ENCODE results near the gene CLASP1. TPM values are rescaled to one million over a fixed set of nuclear protein-coding genes. Genes with fewer than 3 reads are reported as not detected.

CLASP1 gene
- total and polyA plus RNA-seq, 2 donors, result 11.6 to 18.4 TPM

DNA sequence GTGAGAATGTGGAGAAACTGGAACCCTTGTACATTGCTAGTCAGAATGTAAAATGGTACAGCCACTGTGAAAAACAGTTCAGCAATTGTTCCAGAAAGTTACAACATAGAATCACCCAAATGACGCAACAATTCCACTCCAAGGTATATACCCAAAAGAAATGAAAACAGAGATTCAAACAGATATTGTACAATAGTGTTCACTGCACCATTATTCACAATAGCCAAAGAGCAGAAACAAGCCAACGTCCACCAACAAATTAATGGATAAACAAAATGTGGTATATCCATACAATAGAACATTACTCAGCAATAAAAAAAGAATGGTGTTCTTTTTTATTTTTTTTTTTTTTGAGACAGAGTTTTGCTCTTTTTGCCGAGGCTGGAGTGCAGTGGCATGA lies 10.9 kb downstream of the CLASP1 start:
- peaks cover 0 to 4% of the 10 kb centered on the region in 2 donors for H3K9me3 ChIP-seq (ENCODE audit: control insufficient read depth in 2 of 2, insufficient read depth in 1 of 2, low read length in 1 of 2)
- H3K27me3 ChIP-seq (ENCODE audit: control insufficient read depth in 2 of 2, insufficient read depth in 1 of 2, low read length in 1 of 2), result no peaks in the 10 kb centered on the region
- WGBS, result 97% methylated on average over 3 of the region's 3 CpGs

DNA sequence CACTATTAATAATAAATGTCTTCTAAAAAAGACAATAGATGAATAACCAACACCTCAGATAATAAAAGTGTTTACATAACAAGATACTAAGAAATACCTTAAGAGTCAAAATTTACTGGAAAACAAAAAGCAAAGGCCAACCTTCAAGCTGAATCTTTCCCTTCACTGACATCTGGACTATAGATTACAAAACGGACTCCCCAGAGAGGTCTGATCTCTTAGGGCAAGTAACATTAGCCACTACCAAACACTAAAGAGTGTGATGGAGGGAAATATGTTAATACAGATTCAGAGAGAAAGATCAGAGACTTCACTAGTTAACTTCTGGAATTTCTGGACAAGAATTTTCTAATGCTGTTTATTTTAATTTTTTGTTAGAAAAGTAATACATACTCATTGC lies 13.9 kb downstream of the CLASP1 start:
- H3K27ac ChIP-seq (ENCODE audit: low read depth in 1 of 2, low read length in 1 of 2), result no peak overlapping the region
- H3K36me3 ChIP-seq (ENCODE audit: control insufficient read depth in 2 of 2, insufficient read depth in 2 of 2, low read length in 1 of 2), result peaks cover 0 to 2% of the 10 kb centered on the region in 2 donors
- DNase-seq (ENCODE audit: low read depth in 6 of 9, low spot score in 9 of 9), result no peak
- H3K4me3 ChIP-seq (ENCODE audit: low read length in 2 of 2), result no peak overlapping the region
- no peaks in the 10 kb centered on the region for H3K4me1 ChIP-seq (ENCODE audit: control insufficient read depth in 2 of 2, insufficient read depth in 2 of 2, low read length in 2 of 2)
- 90% methylated on average over 1 of the region's 1 CpG for WGBS
- peaks cover 0 to 4% of the 10 kb centered on the region in 2 donors for H3K9me3 ChIP-seq (ENCODE audit: control insufficient read depth in 2 of 2, insufficient read depth in 1 of 2, low read length in 1 of 2)
- no peaks in the 10 kb centered on the region for H3K27me3 ChIP-seq (ENCODE audit: control insufficient read depth in 2 of 2, insufficient read depth in 1 of 2, low read length in 1 of 2)

More for the DNA sequence above, 10.9 kb downstream of the CLASP1 start:
- no peaks in the 10 kb centered on the region for H3K4me1 ChIP-seq (ENCODE audit: control insufficient read depth in 2 of 2, insufficient read depth in 2 of 2, low read length in 2 of 2)
- peaks cover 0 to 3% of the 10 kb centered on the region in 2 donors for H3K36me3 ChIP-seq (ENCODE audit: control insufficient read depth in 2 of 2, insufficient read depth in 2 of 2, low read length in 1 of 2)
- H3K4me3 ChIP-seq (ENCODE audit: low read length in 2 of 2), result no peak overlapping the region
- no peak overlapping the region for H3K27ac ChIP-seq (ENCODE audit: low read depth in 1 of 2, low read length in 1 of 2)
- no peak for DNase-seq (ENCODE audit: low read depth in 6 of 9, low spot score in 9 of 9)

DNA sequence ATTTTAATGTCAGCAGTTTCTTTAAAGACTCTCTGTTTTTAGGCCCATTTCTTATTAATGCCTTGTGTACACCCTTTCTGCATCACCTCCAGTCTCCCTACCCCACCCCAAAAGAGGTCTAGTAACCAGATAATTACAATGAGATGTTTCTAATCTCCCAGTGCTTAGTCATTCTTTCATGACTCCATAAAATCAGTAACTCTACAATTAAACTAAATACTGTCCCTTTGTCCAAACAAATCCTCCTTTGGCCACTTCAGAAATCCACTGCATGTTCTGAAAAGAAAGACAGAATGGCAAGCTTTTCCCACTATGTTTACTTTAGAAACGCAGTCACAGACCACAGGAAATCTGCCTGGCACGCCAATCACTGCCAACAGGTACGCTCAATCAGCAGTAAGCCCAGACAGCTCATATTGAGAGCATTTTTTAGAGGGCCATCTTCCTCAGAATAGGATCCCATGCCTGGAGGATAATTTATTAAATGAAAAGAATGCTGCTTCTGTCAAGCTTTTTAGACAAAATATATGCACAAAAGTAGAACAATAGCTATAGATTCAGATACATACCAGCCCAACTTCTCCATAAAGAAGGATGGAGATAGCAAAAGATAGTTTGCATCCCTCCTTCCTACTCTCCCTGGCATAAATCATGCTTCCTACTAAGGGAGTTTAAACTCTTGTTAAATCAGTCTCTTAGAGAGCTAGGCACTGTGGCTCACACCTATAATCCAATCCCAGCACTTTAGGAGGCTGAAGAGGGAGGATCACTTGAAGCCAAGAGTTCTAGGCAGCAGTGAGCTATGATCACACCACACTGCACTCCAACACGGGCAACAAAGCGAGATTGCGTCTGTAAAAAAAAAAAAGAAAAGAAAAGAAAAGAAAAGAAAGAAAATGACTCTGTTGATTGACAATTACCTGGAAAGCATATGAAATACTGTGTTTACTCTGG lies 14.6 kb downstream of the CLASP1 start:
- H3K9me3 ChIP-seq (ENCODE audit: control insufficient read depth in 2 of 2, insufficient read depth in 1 of 2, low read length in 1 of 2), result peaks cover 0 to 4% of the 10 kb centered on the region in 2 donors
- H3K4me1 ChIP-seq (ENCODE audit: control insufficient read depth in 2 of 2, insufficient read depth in 2 of 2, low read length in 2 of 2), result no peaks in the 10 kb centered on the region
- H3K4me3 ChIP-seq (ENCODE audit: low read length in 2 of 2), result no peak overlapping the region
- no peak for DNase-seq (ENCODE audit: low read depth in 6 of 9, low spot score in 9 of 9)
- 75% methylated on average over 6 of the region's 6 CpGs for WGBS
- H3K27me3 ChIP-seq (ENCODE audit: control insufficient read depth in 2 of 2, insufficient read depth in 1 of 2, low read length in 1 of 2), result no peaks in the 10 kb centered on the region
- H3K36me3 ChIP-seq (ENCODE audit: control insufficient read depth in 2 of 2, insufficient read depth in 2 of 2, low read length in 1 of 2), result no peaks in the 10 kb centered on the region
- no peak overlapping the region for H3K27ac ChIP-seq (ENCODE audit: low read depth in 1 of 2, low read length in 1 of 2)

DNA sequence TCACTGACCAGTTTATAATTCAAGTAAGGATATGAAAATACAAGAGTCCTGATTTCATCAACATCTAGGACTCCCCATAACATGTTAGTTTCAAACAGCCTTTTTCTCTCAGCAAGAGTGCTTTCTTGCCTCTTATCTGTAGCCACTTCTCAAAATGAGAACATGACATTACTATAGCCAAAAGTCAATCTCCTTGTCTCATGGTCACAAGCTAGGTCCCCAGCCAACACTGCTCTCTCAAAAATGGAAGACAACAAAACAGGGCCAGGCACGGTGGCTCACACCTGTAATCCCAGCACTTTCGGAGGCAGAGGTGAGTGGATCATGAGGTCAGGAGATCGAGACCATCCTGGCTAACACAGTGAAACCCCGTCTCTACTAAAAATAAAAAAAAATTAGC lies 15.8 kb downstream of the CLASP1 start:
- Histone ChIP-seq H3K27me3 (ENCODE audit: control insufficient read depth in 2 of 2, insufficient read depth in 1 of 2, low read length in 1 of 2) (no peaks in the 10 kb centered on the region), H3K4me3 (ENCODE audit: low read length in 2 of 2) (no peak overlapping the region), H3K27ac (ENCODE audit: low read depth in 1 of 2, low read length in 1 of 2) (no peak overlapping the region), H3K36me3 (ENCODE audit: control insufficient read depth in 2 of 2, insufficient read depth in 2 of 2, low read length in 1 of 2) (no peaks in the 10 kb centered on the region), H3K9me3 (ENCODE audit: control insufficient read depth in 2 of 2, insufficient read depth in 1 of 2, low read length in 1 of 2) (peaks cover 0 to 4% of the 10 kb centered on the region in 2 donors), H3K4me1 (ENCODE audit: control insufficient read depth in 2 of 2, insufficient read depth in 2 of 2, low read length in 2 of 2) (no peaks in the 10 kb centered on the region)
- no peak for DNase-seq (ENCODE audit: low read depth in 6 of 9, low spot score in 9 of 9)
- 100% methylated on average over 4 of the region's 4 CpGs for WGBS

DNA sequence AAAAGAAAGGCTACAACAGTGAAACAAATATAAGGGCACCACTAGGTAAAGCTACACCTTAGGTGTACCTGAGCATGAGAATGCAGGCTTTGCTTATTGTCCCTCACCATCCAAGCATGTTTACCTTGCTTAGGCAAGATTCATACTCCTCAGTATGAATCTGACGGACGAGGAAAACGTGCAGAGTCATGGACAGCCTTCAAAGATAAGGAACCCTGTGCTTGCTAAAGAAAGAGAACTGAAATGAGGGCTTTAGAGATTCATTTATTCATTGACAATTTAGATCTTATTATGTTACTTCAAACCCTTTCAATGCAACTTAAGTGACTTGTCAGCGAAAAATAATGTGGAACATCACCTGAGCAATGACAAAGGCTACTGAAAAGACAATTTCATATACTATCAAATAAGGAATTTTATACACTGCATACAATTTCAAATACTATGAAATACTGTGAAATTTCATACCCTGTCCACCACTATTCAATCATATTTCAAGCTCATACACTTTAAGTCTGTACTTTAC lies 21.7 kb downstream of the CLASP1 start:
- Histone ChIP-seq H3K4me1 (ENCODE audit: control insufficient read depth in 2 of 2, insufficient read depth in 2 of 2, low read length in 2 of 2) (no peaks in the 10 kb centered on the region), H3K27me3 (ENCODE audit: control insufficient read depth in 2 of 2, insufficient read depth in 1 of 2, low read length in 1 of 2) (no peaks in the 10 kb centered on the region), H3K9me3 (ENCODE audit: control insufficient read depth in 2 of 2, insufficient read depth in 1 of 2, low read length in 1 of 2) (no peaks in the 10 kb centered on the region), H3K4me3 (ENCODE audit: low read length in 2 of 2) (no peak overlapping the region), H3K27ac (ENCODE audit: low read depth in 1 of 2, low read length in 1 of 2) (peak overlapping the region in 1 of 2 donors; percentile 27), H3K36me3 (ENCODE audit: control insufficient read depth in 2 of 2, insufficient read depth in 2 of 2, low read length in 1 of 2) (no peaks in the 10 kb centered on the region)
- DNase-seq (ENCODE audit: low read depth in 6 of 9, low spot score in 9 of 9), result no peak
- 92% methylated on average over 4 of the region's 4 CpGs for WGBS

DNA sequence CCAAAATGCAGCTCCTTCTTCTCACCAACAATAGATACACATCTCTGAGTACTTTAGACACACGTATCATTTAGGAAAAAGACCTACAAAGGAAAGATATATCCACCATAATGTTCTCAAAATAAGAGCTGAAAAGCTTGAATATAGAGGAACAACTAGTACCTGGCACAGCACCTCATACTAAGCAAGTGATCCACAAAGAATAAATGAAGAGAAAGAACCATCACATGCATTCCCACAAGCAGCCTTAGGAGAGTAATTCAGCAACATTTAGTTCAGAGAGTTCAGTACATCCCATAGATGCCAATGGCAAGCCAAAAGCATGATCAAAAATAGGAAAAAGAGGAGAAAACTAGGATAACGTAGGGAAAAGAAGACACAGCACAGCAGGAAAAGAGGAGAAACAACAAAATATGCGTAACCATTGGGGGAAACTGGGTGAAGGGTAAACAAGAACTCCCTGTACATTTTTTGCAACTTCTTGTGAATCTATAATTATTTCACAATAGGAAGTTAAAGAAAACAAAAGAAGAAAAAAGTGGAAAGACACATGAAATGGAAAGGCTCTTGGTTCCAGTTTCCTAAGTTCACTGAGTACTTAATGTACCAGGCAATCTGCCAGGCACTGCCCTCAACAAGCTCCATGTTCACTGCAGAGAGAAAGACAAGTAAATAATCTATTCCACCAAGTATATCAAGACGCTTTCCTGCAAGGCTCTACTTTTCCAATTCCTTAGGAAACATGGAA lies 22.3 kb downstream of the CLASP1 start:
- no peak overlapping the region for H3K4me3 ChIP-seq (ENCODE audit: low read length in 2 of 2)
- no peaks in the 10 kb centered on the region for H3K9me3 ChIP-seq (ENCODE audit: control insufficient read depth in 2 of 2, insufficient read depth in 1 of 2, low read length in 1 of 2)
- H3K36me3 ChIP-seq (ENCODE audit: control insufficient read depth in 2 of 2, insufficient read depth in 2 of 2, low read length in 1 of 2), result no peaks in the 10 kb centered on the region
- DNase-seq (ENCODE audit: low read depth in 6 of 9, low spot score in 9 of 9), result no peak
- no peaks in the 10 kb centered on the region for H3K27me3 ChIP-seq (ENCODE audit: control insufficient read depth in 2 of 2, insufficient read depth in 1 of 2, low read length in 1 of 2)
- H3K4me1 ChIP-seq (ENCODE audit: control insufficient read depth in 2 of 2, insufficient read depth in 2 of 2, low read length in 2 of 2), result no peaks in the 10 kb centered on the region
- peak overlapping the region in 1 of 2 donors; percentile 27 for H3K27ac ChIP-seq (ENCODE audit: low read depth in 1 of 2, low read length in 1 of 2)
- WGBS, result 97% methylated on average over 4 of the region's 4 CpGs

DNA sequence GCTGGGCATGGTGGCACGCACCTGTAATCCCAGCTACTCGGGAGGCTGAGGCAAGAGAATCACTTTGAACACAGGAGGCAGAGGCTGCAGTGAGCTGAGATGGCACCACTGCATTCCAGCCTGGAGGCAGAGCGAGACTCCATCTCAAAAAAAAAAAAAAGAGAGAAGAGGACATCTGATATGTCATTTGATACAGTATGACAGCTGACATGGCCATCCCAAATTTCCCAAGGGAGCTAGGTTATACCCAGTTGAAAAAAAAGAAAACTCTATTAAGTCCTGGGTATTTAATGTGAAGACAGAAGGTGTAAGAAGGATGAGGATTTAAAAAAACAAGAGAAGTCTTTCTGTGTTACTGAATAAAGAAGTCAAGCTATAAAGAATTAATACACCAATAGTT lies 23.3 kb downstream of the CLASP1 start:
- DNase-seq (ENCODE audit: low read depth in 6 of 9, low spot score in 9 of 9), result no peak
- WGBS, result 97% methylated on average over 3 of the region's 3 CpGs
- Histone ChIP-seq H3K27me3 (ENCODE audit: control insufficient read depth in 2 of 2, insufficient read depth in 1 of 2, low read length in 1 of 2) (no peaks in the 10 kb centered on the region), H3K9me3 (ENCODE audit: control insufficient read depth in 2 of 2, insufficient read depth in 1 of 2, low read length in 1 of 2) (no peaks in the 10 kb centered on the region), H3K36me3 (ENCODE audit: control insufficient read depth in 2 of 2, insufficient read depth in 2 of 2, low read length in 1 of 2) (no peaks in the 10 kb centered on the region), H3K4me3 (ENCODE audit: low read length in 2 of 2) (no peak overlapping the region), H3K4me1 (ENCODE audit: control insufficient read depth in 2 of 2, insufficient read depth in 2 of 2, low read length in 2 of 2) (no peaks in the 10 kb centered on the region), H3K27ac (ENCODE audit: low read depth in 1 of 2, low read length in 1 of 2) (no peak overlapping the region)

DNA sequence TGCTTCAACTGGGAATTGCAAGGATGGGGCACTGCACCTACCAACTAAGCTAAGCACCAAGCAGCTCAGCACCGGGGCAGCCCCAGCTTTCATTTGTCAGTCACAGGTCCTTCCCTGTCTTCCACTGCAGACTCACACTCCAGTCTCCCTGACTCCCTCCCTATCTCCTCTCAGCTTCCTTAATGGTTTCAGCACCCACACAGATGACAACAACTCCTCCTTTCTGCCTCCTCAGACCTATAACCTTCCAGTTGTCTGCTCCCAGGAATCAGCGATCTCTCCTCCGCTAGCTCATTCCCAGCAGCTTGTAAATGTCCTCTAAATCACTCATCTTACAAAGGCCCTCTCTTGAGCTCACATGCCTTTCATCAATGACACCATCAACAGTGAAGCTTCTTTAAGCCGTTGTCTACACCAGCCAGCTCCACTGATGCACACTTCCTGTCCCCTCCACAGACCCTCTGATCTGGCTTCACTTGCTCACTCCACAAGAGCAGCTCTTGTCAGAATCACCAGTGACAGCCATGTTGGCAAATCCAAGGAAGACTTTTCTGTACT lies 32.1 kb downstream of the CLASP1 start:
- H3K27me3 ChIP-seq (ENCODE audit: control insufficient read depth in 2 of 2, insufficient read depth in 1 of 2, low read length in 1 of 2), result no peaks in the 10 kb centered on the region
- H3K36me3 ChIP-seq (ENCODE audit: control insufficient read depth in 2 of 2, insufficient read depth in 2 of 2, low read length in 1 of 2), result peaks cover 5 to 13% of the 10 kb centered on the region in 2 donors
- peak in 8 of 9 donors; percentile 14 to 77 (median 31) for DNase-seq (ENCODE audit: low read depth in 6 of 9, low spot score in 9 of 9)
- H3K9me3 ChIP-seq (ENCODE audit: control insufficient read depth in 2 of 2, insufficient read depth in 1 of 2, low read length in 1 of 2), result peaks cover 0 to 6% of the 10 kb centered on the region in 2 donors
- H3K4me3 ChIP-seq (ENCODE audit: low read length in 2 of 2), result no peak overlapping the region
- H3K4me1 ChIP-seq (ENCODE audit: control insufficient read depth in 2 of 2, insufficient read depth in 2 of 2, low read length in 2 of 2), result peaks cover 12 to 18% of the 10 kb centered on the region in 2 donors
- H3K27ac ChIP-seq (ENCODE audit: low read depth in 1 of 2, low read length in 1 of 2), result peak overlapping the region; percentile 41 to 43
- 66% methylated on average over 4 of the region's 4 CpGs for WGBS

Data from thymus (tissue), 11 donors.